K562 (cell line): ENCODE measurements around the gene ADGRB3. TPM values are rescaled to one million over a fixed set of nuclear protein-coding genes. Genes with fewer than 3 reads are reported as not detected.

ENCODE experiments used
- ATAC-seq: fragments of 200-7000 bp; cut with Tn5 transposase; 3 replicates; pipeline ENCODE4 v1.9.1; 2020; ENCODE audit warnings: moderate library complexity
- BruUV-seq: library from RNA; stranded (reverse); fragments of 400-500 nt; replicated peaks from 2 replicates; lab custom pipeline; 2021; lab: Mats Ljungman, UMichigan
- CTCF ChIA-PET: fragments of 300-600 bp; formaldehyde crosslinking; extraction: SDS; loops from one replicate; lab custom pipeline; 2021; ENCODE audit warnings: low intra/inter-chr PET ratio; lab: Yijun Ruan, JAX
- POLR2A ChIA-PET: fragments of 300-600, 350-650 bp; sonication (Branson Sonifier 250); formaldehyde crosslinking; extraction: SDS; loops from one replicate; lab custom pipeline; 2021; ENCODE audit warnings: antibody characterized with exemption, inconsistent platforms; lab: Yijun Ruan, JAX
- DNase-seq, 4 experiments: peaks; one replicate each; pipeline versions ENCODE4 v3.0.0 to v3.0.0-alpha.2; 2011 to 2018; ENCODE audit warnings: low spot score in 3 of 4, mixed read lengths in 3 of 4; ENCODE audit errors: extremely low read depth in 1 of 4
- FAIRE-seq: peaks from 2 replicates; lab custom pipeline; 2011; peaks lifted over from hg19 to GRCh38; lab: Jason Lieb, UNC
- H2AFZ ChIP-seq: 2 replicates; pipeline ENCODE4 v1.6.0; 2011; ENCODE audit warnings: low read depth, low read length, control low read depth, inconsistent platforms
- H3K27ac ChIP-seq: fragments of 200-600 bp; 3 replicates; pipeline ENCODE4 v1.8.0; 2011; ENCODE audit warnings: low read depth, mild to moderate bottlenecking, control low read depth, inconsistent platforms, low read length, moderate library complexity, mixed read lengths; ENCODE audit errors: extremely low read depth
- H3K27me3 ChIP-seq, 2 experiments: fragments of 300-600 bp in 1 of 2; 2 replicates in 1 of 2; 3 replicates in 1 of 2; pipeline versions ENCODE4 v1.6.0 to v1.8.0; 2011; ENCODE audit warnings: inconsistent platforms in 2 of 2, low read length in 2 of 2, mild to moderate bottlenecking in 1 of 2, mixed read lengths in 1 of 2, moderate library complexity in 1 of 2; ENCODE audit not compliant: control insufficient read depth in 2 of 2, insufficient read depth in 2 of 2
- H3K36me3 ChIP-seq: fragments of 300-600 bp; 3 replicates; pipeline ENCODE4 v1.8.0; 2011; ENCODE audit warnings: mild to moderate bottlenecking, low read length, inconsistent platforms; ENCODE audit not compliant: control insufficient read depth, insufficient read depth
- H3K4me1 ChIP-seq, 2 experiments: fragments of 200-600 bp in 1 of 2; replicated peaks in 1 of 2; 2 replicates in 1 of 2; 3 replicates in 1 of 2; pipeline versions ENCODE4 v1.5.1 to v1.8.0; 2011; ENCODE audit warnings: inconsistent platforms in 2 of 2, low read length in 2 of 2, mild to moderate bottlenecking in 1 of 2, mixed read lengths in 1 of 2, moderate library complexity in 1 of 2; ENCODE audit not compliant: control insufficient read depth in 2 of 2, insufficient read depth in 2 of 2
- H3K4me2 ChIP-seq: 2 replicates; pipeline ENCODE4 v1.6.1; 2011; ENCODE audit warnings: low read length, control low read depth, inconsistent platforms, mixed read lengths; ENCODE audit not compliant: insufficient read depth
- H3K4me3 ChIP-seq: fragments of 200-600 bp; sonication (generic), shearing (Covaris generic); 2 replicates; pipeline ENCODE4 v1.5.1; 2016; ENCODE audit warnings: control low read depth, inconsistent platforms
- H3K79me2 ChIP-seq: fragments of 200-600 bp; 3 replicates; pipeline ENCODE4 v1.8.0; 2011; ENCODE audit warnings: low read length, inconsistent platforms; ENCODE audit not compliant: control insufficient read depth, insufficient read depth
- H3K9ac ChIP-seq, 2 experiments: 2 replicates each; pipeline versions ENCODE4 v1.6.0 to v1.6.1; 2011; ENCODE audit warnings: low read depth in 2 of 2, low read length in 2 of 2, control low read depth in 1 of 2, inconsistent platforms in 1 of 2, mild to moderate bottlenecking in 1 of 2, mixed read lengths in 1 of 2; ENCODE audit not compliant: insufficient read depth in 1 of 2
- H3K9me1 ChIP-seq: one replicate; pipeline ENCODE4 v1.6.0; 2011; ENCODE audit warnings: inconsistent platforms, mild to moderate bottlenecking, low read length, moderate library complexity; ENCODE audit not compliant: control insufficient read depth, insufficient read depth
- H3K9me3 ChIP-seq: replicated peaks from 2 replicates; pipeline ENCODE4 v1.5.1; 2011; ENCODE audit warnings: low read depth, low read length, inconsistent platforms; ENCODE audit not compliant: control insufficient read depth, insufficient read depth
- H4K20me1 ChIP-seq: replicated peaks from 2 replicates; pipeline ENCODE4 v1.6.1; 2011; ENCODE audit warnings: low read length, inconsistent platforms, mixed read lengths; ENCODE audit not compliant: control insufficient read depth, insufficient read depth
- ASH1L ChIP-seq: fragments of 450-650 bp; IDR thresholded peaks from 2 replicates; pipeline ENCODE4 v1.6.1; 2018; ENCODE audit warnings: borderline replicate concordance, mild to moderate bottlenecking, low read depth; ENCODE audit not compliant: partially characterized antibody
- CHD2 ChIP-seq: IDR thresholded peaks from 2 replicates; pipeline ENCODE4 v1.6.1; 2011; ENCODE audit warnings: low read depth, low read length
- EP400 ChIP-seq: fragments of 450-650 bp; IDR thresholded peaks from 2 replicates; pipeline ENCODE4 v1.6.1; 2017; ENCODE audit warnings: antibody characterized with exemption, mild to moderate bottlenecking, moderate library complexity
- EZH2 ChIP-seq: IDR thresholded peaks from 2 replicates; pipeline ENCODE4 v1.6.1; 2012; ENCODE audit warnings: low read depth, mild to moderate bottlenecking, inconsistent platforms, low read length, borderline replicate concordance
- GTF2A2 ChIP-seq: IDR thresholded peaks from 2 replicates; pipeline ENCODE4 v1.6.1; 2016; ENCODE audit warnings: mild to moderate bottlenecking, missing genetic modification characterization, missing compliant biosample characterization
- HCFC1 ChIP-seq: IDR thresholded peaks from 2 replicates; pipeline ENCODE4 v1.6.1; 2012; ENCODE audit warnings: low read depth, low read length, improper control_type of control experiment
- HDGF ChIP-seq: fragments of 450-650 bp; IDR thresholded peaks from 2 replicates; pipeline ENCODE4 v1.6.1; 2016
- MED1 ChIP-seq: sonication (generic); formaldehyde crosslinking; IDR thresholded peaks from 2 replicates; pipeline ENCODE4 v1.8.1; 2023; ENCODE audit warnings: missing genetic modification reagents, borderline replicate concordance
- NFYB ChIP-seq: IDR thresholded peaks from 2 replicates; pipeline ENCODE4 v1.6.1; 2011; ENCODE audit warnings: mild to moderate bottlenecking, moderate library complexity; ENCODE audit not compliant: insufficient read length; ENCODE audit errors: extremely low read depth
- RB1 ChIP-seq: fragments of 450-650 bp; IDR thresholded peaks from 2 replicates; pipeline ENCODE4 v1.6.1; 2017; ENCODE audit warnings: low read depth, mild to moderate bottlenecking
- SMAD3 ChIP-seq: fragments of 450-650 bp; formaldehyde crosslinking; conservative IDR thresholded peaks from 2 replicates; pipeline ENCODE4 v1.4.0; 2020; ENCODE audit warnings: mild to moderate bottlenecking
- SREBF1 ChIP-seq: fragments of 150-350 bp; IDR thresholded peaks from 2 replicates; pipeline ENCODE4 v1.6.1; 2014; ENCODE audit warnings: antibody characterized with exemption, low read depth, low read length, borderline replicate concordance
- ZNF175 ChIP-seq: fragments of 200-800 bp; sonication (Bioruptor generic); IDR thresholded peaks from 2 replicates; pipeline ENCODE4 v1.6.1; 2016; ENCODE audit warnings: low read depth, mild to moderate bottlenecking, missing genetic modification characterization, missing compliant biosample characterization
- ZNF41 ChIP-seq: fragments of 250-450 bp; sonication (Bioruptor Pico); conservative IDR thresholded peaks from 2 replicates; pipeline ENCODE4 v1.4.0; 2020; ENCODE audit warnings: mild to moderate bottlenecking
- ZNF583 ChIP-seq: fragments of 250-450 bp; sonication (Bioruptor Pico); IDR thresholded peaks from 2 replicates; pipeline ENCODE4 v1.4.0; 2020
- WGBS: fragments of 100-300 bp; shearing (Covaris generic); methylation state at CpG from one replicate; pipeline ENCODE4 v1.1.6; 2016; ENCODE audit warnings: low coverage, mixed read lengths; ENCODE audit not compliant: insufficient coverage; ENCODE audit errors: missing lambda C conversion rate; 5-methylcytosine and 5-hydroxymethylcytosine counted together
- in situ Hi-C: fragments of 300-500 bp; cut with MboI; formaldehyde crosslinking; loops from 4 replicates; pipeline ENCODE4 v1.15.0; 2018; ENCODE audit warnings: inconsistent platforms, mixed read lengths
- intact Hi-C: fragments of 100-400 bp; cut with micrococcal nuclease; formaldehyde crosslinking; loops from 2 replicates; pipeline ENCODE4 v1.14.2; 2022
- polyA plus RNA-seq, 8 experiments: library from polyadenylated mRNA; depleted of rRNA in 4 of 8; stranded (reverse) in 5 of 8; unstranded in 3 of 8; fragments of >200 nt; fragmentation: Nextera tagmentation in 2 of 8; fragmentation: Illumina TruSeq in 1 of 8; extraction: Ambion mirVana in 2 of 8; extraction: Trizol in 1 of 8; gene quantifications; 2 replicates each; pipeline versions ENCODE4 v1.2.1 to v1.2.3, GENCODE V29; 2011 to 2014; ENCODE audit warnings: inconsistent platforms in 1 of 8, missing spikeins in 1 of 8
- total RNA-seq, 7 experiments: library from RNA; depleted of rRNA in 6 of 7; stranded (reverse); fragments of >200 nt in 6 of 7; fragmentation: Illumina TruSeq in 2 of 7; extraction: Trizol in 2 of 7; gene quantifications; 2 replicates each; pipeline versions ENCODE4 v1.2.1 to v1.2.3, GENCODE V29; 2011 to 2021; ENCODE audit warnings: low replicate concordance in 1 of 7
- TF ChIP-seq, protein P1 (sequence below): fragments of 450-650 bp; IDR thresholded peaks from 2 replicates; pipeline ENCODE4 v1.6.1; 2016; ENCODE audit warnings: antibody characterized with exemption
- TF ChIP-seq, protein P2 (sequence below), 2 experiments: fragments of 450-650 bp; IDR thresholded peaks; 2 replicates each; pipeline ENCODE4 v1.6.1; 2016
- TF ChIP-seq, protein P3 (sequence below): fragments of 200-800 bp; sonication (Bioruptor generic); IDR thresholded peaks from 2 replicates; pipeline ENCODE4 v1.6.1; 2017; ENCODE audit warnings: missing genetic modification characterization, missing compliant biosample characterization

ADGRB3 gene
- total and polyA plus RNA-seq, 9 of the 15 experiments (the other 6 are each of a cell fraction or from before 2014, with no cell fraction given), result 0.90 to 7.8 (median 2.4) TPM

DNA sequence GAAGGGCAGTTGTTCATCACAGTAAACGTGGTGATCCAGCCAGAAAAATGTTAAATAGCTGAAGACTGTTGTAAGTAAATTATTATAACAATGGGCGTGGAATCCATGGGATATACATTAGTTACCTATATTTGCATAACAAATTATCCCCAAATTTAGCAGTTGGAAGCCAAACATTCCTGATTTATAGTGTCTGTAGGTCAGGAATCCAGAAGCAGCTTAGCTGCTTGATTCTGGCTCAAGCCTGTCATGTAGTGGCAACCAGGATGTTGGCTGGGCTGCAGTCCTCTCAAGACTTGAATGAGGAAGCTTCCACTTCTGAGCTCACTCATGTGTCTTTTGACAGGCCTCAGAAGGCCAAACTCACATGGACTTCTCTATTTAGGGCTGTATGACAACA lies 6.9 kb upstream of the ADGRB3 start (continued):
- TF ChIP-seq, protein P1, sequence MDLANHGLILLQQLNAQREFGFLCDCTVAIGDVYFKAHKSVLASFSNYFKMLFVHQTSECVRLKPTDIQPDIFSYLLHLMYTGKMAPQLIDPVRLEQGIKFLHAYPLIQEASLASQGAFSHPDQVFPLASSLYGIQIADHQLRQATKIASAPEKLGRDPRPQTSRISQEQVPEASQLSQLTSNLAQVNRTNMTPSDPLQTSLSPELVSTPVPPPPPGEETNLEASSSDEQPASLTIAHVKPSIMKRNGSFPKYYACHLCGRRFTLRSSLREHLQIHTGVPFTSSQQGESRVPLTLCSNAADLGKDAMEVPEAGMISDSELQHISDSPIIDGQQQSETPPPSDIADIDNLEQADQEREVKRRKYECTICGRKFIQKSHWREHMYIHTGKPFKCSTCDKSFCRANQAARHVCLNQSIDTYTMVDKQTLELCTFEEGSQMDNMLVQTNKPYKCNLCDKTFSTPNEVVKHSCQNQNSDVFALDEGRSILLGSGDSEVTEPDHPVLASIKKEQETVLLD, result no peak
- no peak for TF ChIP-seq SREBF1
- no peak for TF ChIP-seq EZH2
- no peak for TF ChIP-seq EP400
- no peak for TF ChIP-seq GTF2A2 (tag)
- TF ChIP-seq HDGF, result no peak

DNA sequence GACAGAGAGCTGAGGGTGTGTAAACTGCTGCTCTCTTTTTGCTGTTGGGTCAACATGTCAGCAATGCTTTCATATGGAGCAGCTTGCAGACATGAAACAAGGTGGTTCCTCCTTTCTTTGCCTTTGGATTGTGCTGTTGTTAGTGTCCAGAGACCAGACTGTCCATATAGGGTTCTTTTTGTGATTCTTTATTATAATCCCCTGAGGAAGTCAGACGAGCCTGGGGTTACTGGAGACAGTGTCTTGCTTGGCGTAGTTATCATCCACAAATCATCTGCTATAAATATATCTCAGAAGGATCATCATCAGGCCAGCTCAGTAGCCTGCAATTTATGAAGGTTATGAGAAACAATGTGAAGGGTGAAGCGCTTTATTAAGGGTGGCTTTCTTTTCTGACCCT lies 2.3 kb upstream of the ADGRB3 start:
- ATAC-seq (no peak), FAIRE-seq (no peak), DNase-seq (no peak)
- H3K27ac ChIP-seq, result no peak overlapping the region
- 37% methylated on average over 3 of the region's 3 CpGs for WGBS
- no peak overlapping the region for H3K4me3 ChIP-seq
- H3K27me3 ChIP-seq, result no peaks in the 10 kb centered on the region; a peak in 1 of 5 replicates
- H3K9me1 ChIP-seq, result no peaks in the 10 kb centered on the region
- intact Hi-C loops (no loop called here), in situ Hi-C loops (loop anchor here (5.0 to 25.0 kb wide), 4 partner anchors 55 to 1708 kb away; no protein-coding TSS in a partner anchor)
- no TSS peak for BruUV-seq
- no peaks in the 10 kb centered on the region for H3K36me3 ChIP-seq
- H2AFZ ChIP-seq, result no peak overlapping the region
- H3K79me2 ChIP-seq, result peaks cover 22% of the 10 kb centered on the region
- CTCF ChIA-PET, result no interaction called here
- no peaks in the 10 kb centered on the region for H4K20me1 ChIP-seq
- no peak for TF ChIP-seq HCFC1
- TF ChIP-seq, protein P2, sequence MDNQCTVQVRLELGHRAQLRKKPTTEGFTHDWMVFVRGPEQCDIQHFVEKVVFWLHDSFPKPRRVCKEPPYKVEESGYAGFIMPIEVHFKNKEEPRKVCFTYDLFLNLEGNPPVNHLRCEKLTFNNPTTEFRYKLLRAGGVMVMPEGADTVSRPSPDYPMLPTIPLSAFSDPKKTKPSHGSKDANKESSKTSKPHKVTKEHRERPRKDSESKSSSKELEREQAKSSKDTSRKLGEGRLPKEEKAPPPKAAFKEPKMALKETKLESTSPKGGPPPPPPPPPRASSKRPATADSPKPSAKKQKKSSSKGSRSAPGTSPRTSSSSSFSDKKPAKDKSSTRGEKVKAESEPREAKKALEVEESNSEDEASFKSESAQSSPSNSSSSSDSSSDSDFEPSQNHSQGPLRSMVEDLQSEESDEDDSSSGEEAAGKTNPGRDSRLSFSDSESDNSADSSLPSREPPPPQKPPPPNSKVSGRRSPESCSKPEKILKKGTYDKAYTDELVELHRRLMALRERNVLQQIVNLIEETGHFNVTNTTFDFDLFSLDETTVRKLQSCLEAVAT (IDR thresholded peaks at IDR 0.05), result no peak
- TF ChIP-seq RB1, result no peak
- no peak for TF ChIP-seq ZNF583
- TF ChIP-seq ZNF175 (CRISPR knock-in tag), result no peak
- TF ChIP-seq NFYB, result no peak
- no peak for TF ChIP-seq ZNF41 (CRISPR knock-in tag)
- TF ChIP-seq ASH1L, result no peak
- TF ChIP-seq, protein P3, sequence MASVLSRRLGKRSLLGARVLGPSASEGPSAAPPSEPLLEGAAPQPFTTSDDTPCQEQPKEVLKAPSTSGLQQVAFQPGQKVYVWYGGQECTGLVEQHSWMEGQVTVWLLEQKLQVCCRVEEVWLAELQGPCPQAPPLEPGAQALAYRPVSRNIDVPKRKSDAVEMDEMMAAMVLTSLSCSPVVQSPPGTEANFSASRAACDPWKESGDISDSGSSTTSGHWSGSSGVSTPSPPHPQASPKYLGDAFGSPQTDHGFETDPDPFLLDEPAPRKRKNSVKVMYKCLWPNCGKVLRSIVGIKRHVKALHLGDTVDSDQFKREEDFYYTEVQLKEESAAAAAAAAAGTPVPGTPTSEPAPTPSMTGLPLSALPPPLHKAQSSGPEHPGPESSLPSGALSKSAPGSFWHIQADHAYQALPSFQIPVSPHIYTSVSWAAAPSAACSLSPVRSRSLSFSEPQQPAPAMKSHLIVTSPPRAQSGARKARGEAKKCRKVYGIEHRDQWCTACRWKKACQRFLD, result no peak
- no peak for TF ChIP-seq SMAD3 (CRISPR knock-in tag)
- no peak for TF ChIP-seq CHD2
- TF ChIP-seq MED1 (CRISPR knock-in tag), result no peak
- H3K9ac ChIP-seq, result no peak overlapping the region
- no peaks in the 10 kb centered on the region for H3K9me3 ChIP-seq
- POLR2A ChIA-PET, result no interaction called here
- H3K4me1 ChIP-seq, result peaks cover 4 to 10% of the 10 kb centered on the region in 2 experiments; a peak in 3 of 5 replicates
- no peak overlapping the region for H3K4me2 ChIP-seq
